GM12878 (cell line): Measurements from ENCODE around the gene PGAM4.

ENCODE experiments used
- HDGF ChIP-seq: fragments of 450-650 bp; IDR thresholded peaks from 2 replicates; pipeline ENCODE4 v1.6.1; 2016; ENCODE audit warnings: antibody characterized with exemption
- NRF1 ChIP-seq: conservative IDR thresholded peaks from 2 replicates; pipeline ENCODE4 v1.6.1; 2011; ENCODE audit warnings: mild to moderate bottlenecking, low read depth, low read length, improper control_type of control experiment
- PBX3 ChIP-seq: IDR thresholded peaks from 2 replicates; pipeline ENCODE4 v1.6.1; 2011; ENCODE audit warnings: mild to moderate bottlenecking, low read depth, low read length, moderate library complexity; ENCODE audit not compliant: insufficient replicate concordance
- TF ChIP-seq, protein P1 (sequence below): fragments of 450-650 bp; formaldehyde crosslinking; IDR thresholded peaks from 2 replicates; pipeline ENCODE4 v1.4.0; 2022; ENCODE audit warnings: mild to moderate bottlenecking, moderate library complexity

DNA sequence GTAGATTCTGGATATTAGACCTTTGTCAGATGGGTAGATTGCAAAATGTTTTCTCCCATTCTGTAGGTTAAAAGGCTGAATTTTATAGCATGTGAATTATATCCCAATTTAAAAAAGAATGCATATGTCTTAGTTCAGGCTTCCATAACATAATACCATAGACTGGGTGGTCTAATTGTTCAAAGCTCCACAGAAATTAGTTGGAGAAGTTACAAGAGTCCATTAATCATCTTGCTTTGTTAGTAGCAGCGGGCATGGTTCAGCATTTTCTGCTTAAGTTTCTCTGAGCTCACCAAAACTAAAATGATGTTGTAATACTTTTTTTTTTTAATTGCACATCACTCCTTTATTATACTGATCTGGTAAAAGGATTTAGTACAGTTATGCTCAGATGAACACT, 1.8 kb downstream of the PGAM4 start:
- TF ChIP-seq, protein P1, sequence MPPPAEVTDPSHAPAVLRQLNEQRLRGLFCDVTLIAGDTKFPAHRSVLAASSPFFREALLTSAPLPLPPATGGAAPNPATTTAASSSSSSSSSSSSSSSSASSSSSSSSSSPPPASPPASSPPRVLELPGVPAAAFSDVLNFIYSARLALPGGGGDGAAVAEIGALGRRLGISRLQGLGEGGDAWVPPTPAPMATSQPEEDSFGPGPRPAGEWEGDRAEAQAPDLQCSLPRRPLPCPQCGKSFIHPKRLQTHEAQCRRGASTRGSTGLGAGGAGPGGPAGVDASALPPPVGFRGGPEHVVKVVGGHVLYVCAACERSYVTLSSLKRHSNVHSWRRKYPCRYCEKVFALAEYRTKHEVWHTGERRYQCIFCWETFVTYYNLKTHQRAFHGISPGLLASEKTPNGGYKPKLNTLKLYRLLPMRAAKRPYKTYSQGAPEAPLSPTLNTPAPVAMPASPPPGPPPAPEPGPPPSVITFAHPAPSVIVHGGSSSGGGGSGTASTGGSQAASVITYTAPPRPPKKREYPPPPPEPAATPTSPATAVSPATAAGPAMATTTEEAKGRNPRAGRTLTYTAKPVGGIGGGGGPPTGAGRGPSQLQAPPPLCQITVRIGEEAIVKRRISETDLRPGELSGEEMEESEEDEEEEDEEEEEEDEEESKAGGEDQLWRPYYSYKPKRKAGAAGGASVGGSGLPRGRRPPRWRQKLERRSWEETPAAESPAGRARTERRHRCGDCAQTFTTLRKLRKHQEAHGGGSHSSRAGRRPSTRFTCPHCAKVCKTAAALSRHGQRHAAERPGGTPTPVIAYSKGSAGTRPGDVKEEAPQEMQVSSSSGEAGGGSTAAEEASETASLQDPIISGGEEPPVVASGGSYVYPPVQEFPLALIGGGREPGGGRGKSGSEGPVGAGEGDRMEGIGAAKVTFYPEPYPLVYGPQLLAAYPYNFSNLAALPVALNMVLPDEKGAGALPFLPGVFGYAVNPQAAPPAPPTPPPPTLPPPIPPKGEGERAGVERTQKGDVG = no peak
- no peak for TF ChIP-seq NRF1
- TF ChIP-seq PBX3 = no peak
- no peak for TF ChIP-seq HDGF
